Neural progenitor cell (in vitro differentiated cells): ENCODE results near the gene NRCAM. TPM values are rescaled to one million over a fixed set of nuclear protein-coding genes. Genes with fewer than 3 reads are reported as not detected.

ENCODE experiments used
- DNase-seq: peaks from one replicate; pipeline ENCODE4 v3.0.0-alpha.2; 2016; ENCODE audit warnings: low spot score
- H2AFZ ChIP-seq: fragments of 200-600 bp; sonication (generic); replicated peaks from 2 replicates; pipeline ENCODE4 v1.6.1; 2016; ENCODE audit warnings: antibody characterized with exemption
- H3F3A ChIP-seq: fragments of 200-600 bp; sonication (generic); 2 replicates; pipeline ENCODE4 v1.6.1; 2016; ENCODE audit warnings: antibody characterized with exemption, low read depth
- H3K27ac ChIP-seq: fragments of 200-600 bp; sonication (generic); 2 replicates; pipeline ENCODE4 v1.5.1; 2016; ENCODE audit warnings: mild to moderate bottlenecking
- H3K27me3 ChIP-seq: fragments of 200-600 bp; sonication (generic); 2 replicates; pipeline ENCODE4 v1.6.1; 2016; ENCODE audit warnings: mild to moderate bottlenecking, moderate library complexity
- H3K36me3 ChIP-seq: fragments of 200-600 bp; sonication (generic); 2 replicates; pipeline ENCODE4 v1.5.1; 2016
- H3K4me1 ChIP-seq: fragments of 200-600 bp; sonication (generic); 2 replicates; pipeline ENCODE4 v1.6.1; 2016; ENCODE audit warnings: mixed run types
- H3K4me2 ChIP-seq: fragments of 200-600 bp; sonication (generic); 2 replicates; pipeline ENCODE4 v1.6.1; 2016
- H3K4me3 ChIP-seq: fragments of 200-600 bp; sonication (generic); 2 replicates; pipeline ENCODE4 v1.5.1; 2016
- H3K79me2 ChIP-seq: fragments of 200-600 bp; sonication (generic); 2 replicates; pipeline ENCODE4 v1.6.1; 2016; ENCODE audit warnings: low read depth
- H3K9ac ChIP-seq: fragments of 200-600 bp; sonication (generic); 2 replicates; pipeline ENCODE4 v1.6.1; 2016
- H3K9me3 ChIP-seq: fragments of 200-600 bp; sonication (generic); 2 replicates; pipeline ENCODE4 v1.5.1; 2016; ENCODE audit warnings: low read depth
- H4K20me1 ChIP-seq: fragments of 200-600 bp; sonication (generic); 2 replicates; pipeline ENCODE4 v1.6.1; 2016; ENCODE audit warnings: low read depth
- H3K27ac Mint-ChIP-seq: 3 replicates; pipeline ENCODE4 v1.8.0; 2021; ENCODE audit warnings: mixed read lengths
- H3K27me3 Mint-ChIP-seq: 2 replicates; pipeline ENCODE4 v1.8.0; 2022; ENCODE audit warnings: low read depth, mild to moderate bottlenecking, inconsistent platforms, moderate library complexity, mixed read lengths; ENCODE audit not compliant: insufficient read depth
- H3K36me3 Mint-ChIP-seq: 3 replicates; pipeline ENCODE4 v1.8.0; 2021; ENCODE audit warnings: mixed read lengths
- H3K4me1 Mint-ChIP-seq: 3 replicates; pipeline ENCODE4 v1.8.0; 2021; ENCODE audit warnings: mixed read lengths
- H3K4me3 Mint-ChIP-seq: 3 replicates; pipeline ENCODE4 v1.8.0; 2021; ENCODE audit warnings: mild to moderate bottlenecking, moderate library complexity, mixed read lengths
- H3K9me3 Mint-ChIP-seq: 3 replicates; pipeline ENCODE4 v1.8.0; 2020; ENCODE audit warnings: mixed read lengths
- CTCF ChIP-seq: fragments of 200-600 bp; sonication (generic); IDR thresholded peaks from 2 replicates; pipeline ENCODE4 v1.5.1; 2017; ENCODE audit warnings: antibody characterized with exemption, mild to moderate bottlenecking
- EZH2 ChIP-seq: fragments of 200-600 bp; sonication (generic); IDR thresholded peaks from 2 replicates; pipeline ENCODE4 v1.6.1; 2017; ENCODE audit warnings: antibody characterized with exemption, mild to moderate bottlenecking, moderate library complexity
- EZH2phosphoT487 ChIP-seq: fragments of 200-600 bp; sonication (generic); IDR thresholded peaks from 2 replicates; pipeline ENCODE4 v1.6.1; 2017; ENCODE audit warnings: antibody characterized with exemption
- total RNA-seq: library from RNA; depleted of rRNA; stranded (reverse); fragments of >200 nt; gene quantifications from 2 replicates; pipeline ENCODE4 v1.2.3, GENCODE V29; 2015; ENCODE audit warnings: low replicate concordance

Gene NRCAM
- total RNA-seq, 1 donor from 2014 or later, result 104 TPM

- Mint-ChIP-seq H3K4me1 (peaks cover 9% of the 10 kb centered on the region), H3K4me3 (no peak overlapping the region), H3K9me3 (no peaks in the 10 kb centered on the region), H3K36me3 (no peaks in the 10 kb centered on the region), H3K27ac (no peak overlapping the region), H3K27me3 (no peaks in the 10 kb centered on the region)
- H4K20me1 ChIP-seq, result no peaks in the 10 kb centered on the region
- no peaks in the 10 kb centered on the region for H3K9me3 ChIP-seq
- TF ChIP-seq EZH2phosphoT487 (no peak), EZH2 (no peak), CTCF (no peak)
- H3K4me2 ChIP-seq, result no peak overlapping the region
- peaks cover 24% of the 10 kb centered on the region for H3F3A ChIP-seq
- peaks cover 10% of the 10 kb centered on the region for H3K79me2 ChIP-seq
- no peaks in the 10 kb centered on the region for H3K27me3 ChIP-seq
- no peak overlapping the region for H2AFZ ChIP-seq
- peaks cover 33% of the 10 kb centered on the region for H3K4me1 ChIP-seq
- DNase-seq, result no peak
- no peak overlapping the region for H3K9ac ChIP-seq
- no peaks in the 10 kb centered on the region for H3K36me3 ChIP-seq
- H3K4me3 ChIP-seq, result no peak overlapping the region
- H3K27ac ChIP-seq, result peak overlapping the region; percentile 77
These were observed 170.5 kb downstream of the NRCAM start for GRCh38 chr7:108285778-108286177.

GRCh38 chr7:108285003-108285368 lies 171.2 kb downstream of the NRCAM start:
- no peak for TF ChIP-seq EZH2phosphoT487
- TF ChIP-seq EZH2, result no peak
- TF ChIP-seq CTCF, result no peak
- no peak for DNase-seq
- Histone ChIP-seq H3K27ac (peak overlapping the region; percentile 77), H4K20me1 (no peaks in the 10 kb centered on the region), H3K4me2 (peak overlapping the region; percentile 40), H3K9me3 (no peaks in the 10 kb centered on the region), H3K4me3 (no peak overlapping the region), H3F3A (peaks cover 16% of the 10 kb centered on the region), H3K36me3 (no peaks in the 10 kb centered on the region), H3K4me1 (peaks cover 25% of the 10 kb centered on the region), H2AFZ (no peak overlapping the region), H3K27me3 (no peaks in the 10 kb centered on the region), H3K9ac (no peak overlapping the region), H3K79me2 (peaks cover 10% of the 10 kb centered on the region)
- H3K27ac Mint-ChIP-seq, result no peak overlapping the region
- peaks cover 11% of the 10 kb centered on the region for H3K4me1 Mint-ChIP-seq
- H3K36me3 Mint-ChIP-seq, result no peaks in the 10 kb centered on the region
- no peaks in the 10 kb centered on the region for H3K9me3 Mint-ChIP-seq
- no peak overlapping the region for H3K4me3 Mint-ChIP-seq
- H3K27me3 Mint-ChIP-seq, result no peaks in the 10 kb centered on the region

- Histone ChIP-seq H3K4me2 (peak overlapping the region; percentile 40), H2AFZ (no peak overlapping the region), H3K79me2 (peaks cover 10% of the 10 kb centered on the region), H3K9me3 (no peaks in the 10 kb centered on the region), H3K9ac (no peak overlapping the region), H3K27ac (no peak overlapping the region), H3K27me3 (no peaks in the 10 kb centered on the region), H3K4me1 (peaks cover 20% of the 10 kb centered on the region), H4K20me1 (no peaks in the 10 kb centered on the region), H3F3A (peaks cover 15% of the 10 kb centered on the region), H3K4me3 (no peak overlapping the region), H3K36me3 (no peaks in the 10 kb centered on the region)
- H3K27ac Mint-ChIP-seq, result no peak overlapping the region
- no peak for DNase-seq
- no peaks in the 10 kb centered on the region for H3K36me3 Mint-ChIP-seq
- no peak overlapping the region for H3K4me3 Mint-ChIP-seq
- no peaks in the 10 kb centered on the region for H3K9me3 Mint-ChIP-seq
- TF ChIP-seq EZH2phosphoT487 (no peak), EZH2 (no peak)
- peaks cover 11% of the 10 kb centered on the region for H3K4me1 Mint-ChIP-seq
- H3K27me3 Mint-ChIP-seq, result no peaks in the 10 kb centered on the region
These were observed 171.8 kb downstream of the NRCAM start for GRCh38 chr7:108284349-108285002.

- peaks cover 10% of the 10 kb centered on the region for H3K79me2 ChIP-seq
- Mint-ChIP-seq H3K4me3 (no peak overlapping the region), H3K27me3 (no peaks in the 10 kb centered on the region), H3K36me3 (peaks cover 4% of the 10 kb centered on the region), H3K27ac (no peak overlapping the region), H3K9me3 (no peaks in the 10 kb centered on the region), H3K4me1 (peaks cover 11% of the 10 kb centered on the region)
- TF ChIP-seq CTCF (no peak), EZH2 (no peak), EZH2phosphoT487 (no peak)
- no peaks in the 10 kb centered on the region for H4K20me1 ChIP-seq
- no peak overlapping the region for H3K9ac ChIP-seq
- no peak overlapping the region for H3K4me3 ChIP-seq
- no peaks in the 10 kb centered on the region for H3K36me3 ChIP-seq
- no peak for DNase-seq
- H3K9me3 ChIP-seq, result no peaks in the 10 kb centered on the region
- no peak overlapping the region for H2AFZ ChIP-seq
- no peak overlapping the region for H3K27ac ChIP-seq
- no peaks in the 10 kb centered on the region for H3K27me3 ChIP-seq
- peaks cover 19% of the 10 kb centered on the region for H3K4me1 ChIP-seq
- peaks cover 15% of the 10 kb centered on the region for H3F3A ChIP-seq
- H3K4me2 ChIP-seq, result no peak overlapping the region
These were observed 173.0 kb downstream of the NRCAM start for GRCh38 chr7:108283252-108283651.
